ENCODE results near the gene ABCF2. TPM values are rescaled to one million over a fixed set of nuclear protein-coding genes. Genes with fewer than 3 reads are reported as not detected.

Gene ABCF2
- total and polyA plus RNA-seq, 2 of the 13 experiments (the other 11 are each of a cell fraction or from before 2014, with no cell fraction given) = 16.3 to 42.5 TPM

GRCh38 chr7:151245360-151246101 lies 18.5 kb upstream of the ABCF2 start (continued):
- TF ChIP-seq FOSL2 (CRISPR knock-in tag; IDR thresholded peaks at IDR 0.05) = no peak
- no peak for TF ChIP-seq HMGXB4 (CRISPR knock-in tag; IDR thresholded peaks at IDR 0.05; ENCODE audit: borderline replicate concordance in 1 of 2, low read depth in 1 of 2)
- no peak for TF ChIP-seq MEIS1 (CRISPR knock-in tag; IDR thresholded peaks at IDR 0.05; ENCODE audit: borderline replicate concordance)
- no peak for TF ChIP-seq ZNF3 (CRISPR knock-in tag; IDR thresholded peaks at IDR 0.05)
- no peak for TF ChIP-seq LCORL (IDR thresholded peaks at IDR 0.05)
- no peak for TF ChIP-seq LCORL (CRISPR knock-in tag; IDR thresholded peaks at IDR 0.05)
- TF ChIP-seq KLF12 (CRISPR knock-in tag; IDR thresholded peaks at IDR 0.05; ENCODE audit: borderline replicate concordance) = no peak
- no peak for TF ChIP-seq ZNF10 (CRISPR knock-in tag; IDR thresholded peaks at IDR 0.05; ENCODE audit: borderline replicate concordance, low read depth)
- TF ChIP-seq ATF7-NPFF (CRISPR knock-in tag; IDR thresholded peaks at IDR 0.05; ENCODE audit: low read depth) = 0 out of 2 replicates have a peak, but pooled peaks have one; percentile 23
- TF ChIP-seq ZBTB7A (CRISPR knock-in tag; IDR thresholded peaks at IDR 0.05) = no peak
- TF ChIP-seq BORCS8-MEF2B (CRISPR knock-in tag; IDR thresholded peaks at IDR 0.05) = no peak
- TF ChIP-seq ZNF251 (CRISPR knock-in tag; IDR thresholded peaks at IDR 0.05) = no peak
- TF ChIP-seq ZBTB38 (CRISPR knock-in tag; IDR thresholded peaks at IDR 0.05) = no peak
- TF ChIP-seq, protein P1, sequence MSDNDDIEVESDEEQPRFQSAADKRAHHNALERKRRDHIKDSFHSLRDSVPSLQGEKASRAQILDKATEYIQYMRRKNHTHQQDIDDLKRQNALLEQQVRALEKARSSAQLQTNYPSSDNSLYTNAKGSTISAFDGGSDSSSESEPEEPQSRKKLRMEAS (IDR thresholded peaks at IDR 0.05) = peak; percentile 41; the same call in 1 of the 2 replicates
- TF ChIP-seq ZNF446 (CRISPR knock-in tag; IDR thresholded peaks at IDR 0.05) = no peak
- TF ChIP-seq, protein P2, sequence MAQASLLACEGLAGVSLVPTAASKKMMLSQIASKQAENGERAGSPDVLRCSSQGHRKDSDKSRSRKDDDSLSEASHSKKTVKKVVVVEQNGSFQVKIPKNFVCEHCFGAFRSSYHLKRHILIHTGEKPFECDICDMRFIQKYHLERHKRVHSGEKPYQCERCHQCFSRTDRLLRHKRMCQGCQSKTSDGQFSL (CRISPR knock-in tag; IDR thresholded peaks at IDR 0.05) = no peak
- no peak for TF ChIP-seq ZNF570 (CRISPR knock-in tag; IDR thresholded peaks at IDR 0.05; ENCODE audit: borderline replicate concordance)
- TF ChIP-seq ZNF761 (CRISPR knock-in tag; conservative IDR thresholded peaks at IDR 0.05) = no peak
- TF ChIP-seq HNRNPLL (IDR thresholded peaks at IDR 0.05; ENCODE audit: low read depth, low read length, poor library complexity, severe bottlenecking) = no peak
- TF ChIP-seq ZSCAN20 (CRISPR knock-in tag; IDR thresholded peaks at IDR 0.05; ENCODE audit: borderline replicate concordance) = no peak
- TF ChIP-seq ZNF556 (CRISPR knock-in tag; IDR thresholded peaks at IDR 0.05; ENCODE audit: borderline replicate concordance) = no peak
- TF ChIP-seq EEA1 (CRISPR knock-in tag; IDR thresholded peaks at IDR 0.05; ENCODE audit: borderline replicate concordance) = no peak
- no peak for TF ChIP-seq DNMT1 (CRISPR knock-in tag; IDR thresholded peaks at IDR 0.05)
- TF ChIP-seq MATR3 (CRISPR knock-in tag; IDR thresholded peaks at IDR 0.05) = no peak
- no peak for TF ChIP-seq PBX2 (CRISPR knock-in tag; IDR thresholded peaks at IDR 0.05)
- no peak for TF ChIP-seq ZNF350 (CRISPR knock-in tag; IDR thresholded peaks at IDR 0.05; ENCODE audit: borderline replicate concordance, low read depth)
- TF ChIP-seq XRCC5 (optimal IDR thresholded peaks at IDR 0.05; ENCODE audit: low read length) = peak; percentile 76
- TF ChIP-seq MYNN (CRISPR knock-in tag; IDR thresholded peaks at IDR 0.05; ENCODE audit: low read depth) = no peak
- no peak for TF ChIP-seq ZNF724P (CRISPR knock-in tag; IDR thresholded peaks at IDR 0.05; ENCODE audit: borderline replicate concordance)
